NB4 (cell line): Measurements from ENCODE around the gene ARHGAP45.

Source experiments
- MYC ChIP-seq: IDR thresholded peaks from 2 replicates; pipeline ENCODE4 v1.6.1; 2011; ENCODE audit warnings: low read depth, low read length
- POLR2A ChIP-seq: IDR thresholded peaks from 2 replicates; pipeline ENCODE4 v1.6.1; 2011; ENCODE audit warnings: mild to moderate bottlenecking; ENCODE audit not compliant: insufficient read length; ENCODE audit errors: extremely low read depth

DNA sequence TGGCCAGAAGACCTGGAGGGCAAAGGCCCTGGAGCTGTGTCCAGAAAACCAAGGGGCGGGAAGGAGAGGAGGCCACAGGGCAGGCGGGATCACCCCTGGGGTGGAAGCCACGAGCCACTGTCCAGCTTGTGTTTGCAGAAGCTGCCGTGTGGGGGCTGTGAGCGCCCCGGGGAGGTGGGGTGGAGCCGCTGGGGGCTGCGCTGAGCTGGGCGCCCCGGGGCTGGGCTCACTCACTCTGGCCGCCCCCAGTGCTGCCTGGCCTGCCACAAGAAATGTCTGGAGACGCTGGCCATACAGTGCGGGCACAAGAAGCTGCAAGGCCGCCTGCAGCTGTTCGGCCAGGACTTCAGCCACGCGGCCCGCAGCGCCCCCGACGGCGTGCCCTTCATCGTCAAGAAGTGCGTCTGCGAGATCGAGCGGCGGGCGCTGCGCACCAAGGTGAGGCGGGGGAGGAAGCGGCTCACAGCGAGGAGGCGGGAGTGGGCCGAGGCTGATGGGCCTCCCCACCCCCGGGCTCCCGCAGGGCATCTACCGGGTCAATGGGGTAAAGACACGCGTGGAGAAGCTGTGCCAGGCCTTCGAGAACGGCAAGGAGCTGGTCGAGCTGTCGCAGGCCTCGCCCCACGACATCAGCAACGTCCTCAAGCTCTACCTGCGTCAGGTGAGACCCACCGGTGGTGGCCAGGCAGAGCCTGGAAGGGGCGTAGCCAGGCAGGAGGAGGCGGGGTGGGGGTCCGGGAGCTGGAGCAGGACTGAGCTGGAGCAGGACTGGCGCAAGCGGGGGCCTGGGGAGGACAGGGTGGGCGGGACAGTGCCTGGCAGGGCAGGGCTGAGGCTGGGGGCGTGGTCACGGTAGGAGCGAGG, 14.6 kb downstream of the ARHGAP45 start:
- no peak for TF ChIP-seq MYC
- TF ChIP-seq POLR2A = no peak
